Caco-2 (cell line): ENCODE data around the gene SORBS1. TPM values are rescaled to one million over a fixed set of nuclear protein-coding genes. Genes with fewer than 3 reads are reported as not detected.

Experiments used
- BruUV-seq: library from RNA; stranded (reverse); fragments of 400-500 nt; replicated peaks from 2 replicates; lab custom pipeline; 2021; lab: Mats Ljungman, UMichigan
- CTCF ChIA-PET: fragments of 300-600 bp; sonication (Branson Sonifier 250); formaldehyde crosslinking; loops from one replicate; lab custom pipeline; 2022; ENCODE audit warnings: antibody characterized with exemption; lab: Charles Lee
- POLR2A ChIA-PET: fragments of 300-600 bp; sonication (Branson Sonifier 250); formaldehyde crosslinking; loops from one replicate; lab custom pipeline; 2022; ENCODE audit warnings: antibody characterized with exemption; lab: Charles Lee
- DNase-seq, 2 experiments: peaks; one replicate each; pipeline versions ENCODE4 v3.0.0 to v3.0.0-alpha.2; 2020 to 2022
- H3K27me3 ChIP-seq: replicated peaks from 2 replicates; pipeline ENCODE4 v1.6.0; 2011; ENCODE audit warnings: low read length; ENCODE audit not compliant: control insufficient read depth, insufficient read depth
- H3K36me3 ChIP-seq: 2 replicates; pipeline ENCODE4 v1.5.1; 2011; ENCODE audit warnings: low read length; ENCODE audit not compliant: control insufficient read depth, insufficient read depth
- H3K4me1 ChIP-seq: fragments of 250-450 bp; sonication (Bioruptor Pico); 2 replicates; pipeline ENCODE4 v1.5.1; 2020; ENCODE audit warnings: mild to moderate bottlenecking
- H3K4me3 ChIP-seq: 2 replicates; pipeline ENCODE4 v1.5.1; 2011; ENCODE audit warnings: low read depth, mild to moderate bottlenecking, control low read depth, low read length
- H3K9me3 ChIP-seq: fragments of 250-450 bp; sonication (Bioruptor Pico); 2 replicates; pipeline ENCODE4 v1.5.1; 2020; ENCODE audit warnings: mild to moderate bottlenecking, moderate library complexity
- H3K27ac Mint-ChIP-seq: one replicate; pipeline ENCODE4 v1.8.0; 2022; ENCODE audit warnings: mixed read lengths; ENCODE audit not compliant: unreplicated experiment
- H3K27me3 Mint-ChIP-seq: one replicate; pipeline ENCODE4 v1.8.0; 2022; ENCODE audit warnings: mixed read lengths; ENCODE audit not compliant: insufficient read depth, unreplicated experiment
- H3K36me3 Mint-ChIP-seq: one replicate; pipeline ENCODE4 v1.8.0; 2022; ENCODE audit warnings: mild to moderate bottlenecking, mixed read lengths; ENCODE audit not compliant: insufficient read depth, unreplicated experiment
- H3K4me1 Mint-ChIP-seq: one replicate; pipeline ENCODE4 v1.8.0; 2022; ENCODE audit warnings: low read depth, mixed read lengths; ENCODE audit not compliant: unreplicated experiment
- H3K4me3 Mint-ChIP-seq: one replicate; pipeline ENCODE4 v1.8.0; 2022; ENCODE audit warnings: mild to moderate bottlenecking, moderate library complexity, mixed read lengths; ENCODE audit not compliant: unreplicated experiment
- H3K9me3 Mint-ChIP-seq: one replicate; pipeline ENCODE4 v1.8.0; 2022; ENCODE audit warnings: mixed read lengths; ENCODE audit not compliant: unreplicated experiment
- intact Hi-C: fragments of 100-400 bp; cut with micrococcal nuclease; formaldehyde crosslinking; loops from one replicate; pipeline ENCODE4 v1.10.0; 2022; ENCODE audit not compliant: unreplicated experiment
- total RNA-seq: library from RNA; stranded (reverse); gene quantifications from 2 replicates; pipeline ENCODE4 v1.2.3, GENCODE V29; 2022
- TF ChIP-seq, protein P1 (sequence below), 2 experiments: fragments of 200-600 bp in 1 of 2; IDR thresholded peaks; 1 replicate in 1 of 2; 2 replicates in 1 of 2; pipeline versions ENCODE4 v1.5.1 to v1.8.0; 2011 to 2022; ENCODE audit warnings: antibody characterized with exemption in 1 of 2, control low read depth in 1 of 2, inconsistent platforms in 1 of 2, low read depth in 1 of 2, low read length in 1 of 2, mild to moderate bottlenecking in 1 of 2, moderate library complexity in 1 of 2; ENCODE audit not compliant: insufficient read depth in 1 of 2, severe bottlenecking in 1 of 2, unreplicated experiment in 1 of 2

Gene SORBS1
- total RNA-seq, 1 experiment from 2014 or later = 39.3 TPM

DNA sequence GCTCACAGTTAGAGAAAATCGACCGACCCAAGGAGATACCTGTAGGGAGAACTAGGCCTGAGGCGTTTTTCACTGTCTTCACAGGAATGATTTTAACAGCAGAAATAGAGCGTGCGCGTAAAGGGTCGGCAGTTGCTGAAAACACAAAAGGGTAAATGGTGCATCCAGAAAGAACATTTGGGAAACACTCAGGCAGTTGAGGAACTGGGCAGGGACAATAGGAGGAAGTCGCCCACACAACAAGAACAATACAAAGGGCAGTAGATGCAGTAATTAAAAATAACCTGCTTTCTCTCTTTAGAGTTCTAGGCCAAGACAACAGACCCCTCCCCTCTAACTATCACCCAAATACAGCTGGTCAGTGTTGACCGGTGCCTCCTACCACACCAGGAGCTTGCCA, 126.6 kb downstream of the SORBS1 start:
- H3K4me3 ChIP-seq = no peak overlapping the region
- H3K27me3 ChIP-seq = no peaks in the 10 kb centered on the region
- Mint-ChIP-seq H3K4me1 (peaks cover 8% of the 10 kb centered on the region), H3K4me3 (no peak overlapping the region), H3K36me3 (peaks cover 25% of the 10 kb centered on the region), H3K9me3 (no peaks in the 10 kb centered on the region), H3K27me3 (no peaks in the 10 kb centered on the region), H3K27ac (no peak overlapping the region)
- ChIA-PET CTCF (no interaction called here), POLR2A (no interaction called here)
- TF ChIP-seq, protein P1, sequence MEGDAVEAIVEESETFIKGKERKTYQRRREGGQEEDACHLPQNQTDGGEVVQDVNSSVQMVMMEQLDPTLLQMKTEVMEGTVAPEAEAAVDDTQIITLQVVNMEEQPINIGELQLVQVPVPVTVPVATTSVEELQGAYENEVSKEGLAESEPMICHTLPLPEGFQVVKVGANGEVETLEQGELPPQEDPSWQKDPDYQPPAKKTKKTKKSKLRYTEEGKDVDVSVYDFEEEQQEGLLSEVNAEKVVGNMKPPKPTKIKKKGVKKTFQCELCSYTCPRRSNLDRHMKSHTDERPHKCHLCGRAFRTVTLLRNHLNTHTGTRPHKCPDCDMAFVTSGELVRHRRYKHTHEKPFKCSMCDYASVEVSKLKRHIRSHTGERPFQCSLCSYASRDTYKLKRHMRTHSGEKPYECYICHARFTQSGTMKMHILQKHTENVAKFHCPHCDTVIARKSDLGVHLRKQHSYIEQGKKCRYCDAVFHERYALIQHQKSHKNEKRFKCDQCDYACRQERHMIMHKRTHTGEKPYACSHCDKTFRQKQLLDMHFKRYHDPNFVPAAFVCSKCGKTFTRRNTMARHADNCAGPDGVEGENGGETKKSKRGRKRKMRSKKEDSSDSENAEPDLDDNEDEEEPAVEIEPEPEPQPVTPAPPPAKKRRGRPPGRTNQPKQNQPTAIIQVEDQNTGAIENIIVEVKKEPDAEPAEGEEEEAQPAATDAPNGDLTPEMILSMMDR (IDR thresholded peaks at IDR 0.05; ENCODE audit: insufficient read depth in 1 of 2, low read depth in 1 of 2, low read length in 1 of 2, severe bottlenecking in 1 of 2, unreplicated experiment in 1 of 2) = no peak
- H3K36me3 ChIP-seq = peaks cover 10% of the 10 kb centered on the region
- no TSS peak for BruUV-seq
- H3K9me3 ChIP-seq = no peaks in the 10 kb centered on the region
- intact Hi-C loops = loop anchor here (5.0 to 10.0 kb wide), 2 partner anchors 48 to 300 kb away; no protein-coding TSS in a partner anchor
- peaks cover 14% of the 10 kb centered on the region for H3K4me1 ChIP-seq
- no peak for DNase-seq

GRCh38 chr10:95431900-95432342, 129.2 kb downstream of the SORBS1 start:
- Histone ChIP-seq H3K36me3 (peaks cover 10% of the 10 kb centered on the region), H3K4me1 (peaks cover 12% of the 10 kb centered on the region), H3K4me3 (no peak overlapping the region), H3K9me3 (no peaks in the 10 kb centered on the region), H3K27me3 (no peaks in the 10 kb centered on the region)
- intact Hi-C loops = loop anchor here (2.0 to 10.0 kb wide), 3 partner anchors 50 to 297 kb away; partner anchors contain the start of gene SORBS1
- POLR2A ChIA-PET = no interaction called here
- H3K36me3 Mint-ChIP-seq = peaks cover 24% of the 10 kb centered on the region
- H3K4me3 Mint-ChIP-seq = no peak overlapping the region
- H3K27me3 Mint-ChIP-seq = no peaks in the 10 kb centered on the region
- H3K9me3 Mint-ChIP-seq = no peaks in the 10 kb centered on the region
- TF ChIP-seq, protein P1 (IDR thresholded peaks at IDR 0.05; ENCODE audit: insufficient read depth in 1 of 2, low read depth in 1 of 2, low read length in 1 of 2, severe bottlenecking in 1 of 2, unreplicated experiment in 1 of 2) = no peak
- CTCF ChIA-PET = interaction anchor here (0.6 to 3.8 kb wide), 3 partner anchors 35 to 1653 kb away, joined by 3 to 40 read pairs (median 13); no protein-coding TSS in a partner anchor
- DNase-seq = no peak
- H3K27ac Mint-ChIP-seq = no peak overlapping the region
- no peaks in the 10 kb centered on the region for H3K4me1 Mint-ChIP-seq
- no TSS peak for BruUV-seq

- intact Hi-C loops = loop anchor here (1.0 to 10.0 kb wide), 5 partner anchors 52 to 296 kb away; partner anchors contain the start of gene SORBS1
- Histone ChIP-seq H3K4me1 (peaks cover 15% of the 10 kb centered on the region), H3K36me3 (peaks cover 8% of the 10 kb centered on the region), H3K27me3 (no peaks in the 10 kb centered on the region), H3K4me3 (no peak overlapping the region), H3K9me3 (no peaks in the 10 kb centered on the region)
- DNase-seq = peak; percentile 69 to 76
- TF ChIP-seq, protein P1 (IDR thresholded peaks at IDR 0.05; ENCODE audit: insufficient read depth in 1 of 2, low read depth in 1 of 2, low read length in 1 of 2, severe bottlenecking in 1 of 2, unreplicated experiment in 1 of 2) = peak; percentile 97 to 98
- BruUV-seq = no TSS peak
- Mint-ChIP-seq H3K36me3 (peaks cover 29% of the 10 kb centered on the region), H3K27ac (no peak overlapping the region), H3K4me3 (no peak overlapping the region), H3K9me3 (no peaks in the 10 kb centered on the region), H3K27me3 (no peaks in the 10 kb centered on the region), H3K4me1 (no peaks in the 10 kb centered on the region)
- ChIA-PET CTCF (interaction anchor here (0.6 to 3.8 kb wide), 19 partner anchors 9 to 1780 kb away, joined by 3 to 40 read pairs (median 5); partner anchors contain the start of gene SORBS1), POLR2A (no interaction called here)
These were observed 130.8 kb downstream of the SORBS1 start for GRCh38 chr10:95430231-95430951.
